ENCODE data around the gene NANOS3. TPM values are rescaled to one million over a fixed set of nuclear protein-coding genes. Genes with fewer than 3 reads are reported as not detected.

The NANOS3 gene
- total RNA-seq: 1.2 TPM

DNA sequence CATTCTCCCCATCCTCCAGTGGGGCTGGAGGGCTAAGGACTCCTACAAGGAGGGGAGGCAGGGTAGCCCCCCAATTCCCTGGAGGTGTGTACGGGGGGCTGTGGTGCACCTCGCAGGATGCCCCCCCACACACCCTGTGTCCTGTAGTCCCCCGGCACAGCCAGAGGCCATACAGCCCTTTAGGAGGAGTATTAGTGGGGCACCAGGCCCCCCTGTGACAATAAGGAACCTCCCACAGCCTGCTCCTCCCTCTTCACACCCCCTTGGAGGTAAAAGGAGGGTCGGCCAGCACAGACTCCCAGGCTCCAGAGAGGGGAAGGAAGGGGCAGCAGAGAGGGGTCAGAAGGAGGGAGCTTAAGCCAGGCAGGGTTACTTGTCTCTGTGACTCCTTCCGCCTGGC lies at the start of gene NANOS3:
NANOS3 (plus strand) TSS at position 301 of the 400 bp plus-strand sequence. CDS start 115 bp downstream, outside the sequence.

DNA sequence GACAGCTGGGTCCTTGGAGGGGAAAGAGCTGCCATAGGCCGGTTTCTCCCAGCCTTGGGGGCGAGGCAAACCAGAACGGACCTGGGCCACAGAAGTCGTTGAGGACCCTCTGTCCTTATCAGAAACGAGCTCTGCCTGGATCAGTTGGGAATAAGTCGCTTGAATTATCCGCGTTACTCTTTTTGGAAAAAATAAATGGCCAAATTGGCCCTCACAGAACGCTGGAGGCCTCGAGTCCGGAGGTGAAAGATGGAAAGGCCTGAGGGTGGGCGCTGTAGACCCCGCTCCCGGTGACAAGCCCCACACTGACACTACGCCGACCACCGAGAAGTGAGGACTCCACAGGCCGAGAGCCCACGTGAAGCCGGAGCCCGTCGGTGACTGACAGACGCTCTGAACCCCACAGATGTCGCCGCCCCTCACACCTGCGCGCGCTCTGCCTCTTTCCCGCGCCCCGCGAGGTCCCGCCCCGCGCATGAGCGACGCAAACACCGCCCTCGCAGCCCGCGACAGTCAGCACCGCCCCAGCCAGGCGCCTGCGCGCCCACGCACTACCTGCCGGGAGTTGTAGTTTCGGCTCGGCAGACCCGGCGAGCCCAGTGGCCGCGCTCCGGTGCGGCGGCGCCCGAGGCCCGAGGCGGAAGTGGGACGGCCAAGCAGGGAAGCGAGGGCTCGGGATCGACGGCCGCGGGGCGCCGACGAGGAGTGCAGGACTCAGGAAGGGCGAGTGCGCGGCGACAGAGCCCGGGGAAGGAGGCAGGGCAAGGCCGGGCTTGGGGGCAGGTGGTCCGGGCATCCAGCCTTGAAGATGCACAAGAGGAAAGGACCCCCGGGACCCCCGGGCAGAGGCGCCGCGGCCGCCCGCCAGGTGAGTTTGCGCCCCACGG lies 28.9 kb downstream of the NANOS3 start, which contains the start of the genes BRME1 and CC2D1A:
BRME1 (minus strand) TSS at position 484 of the 887 bp plus-strand sequence. CDS start 1,225 bp downstream, outside the sequence.
CC2D1A (plus strand) TSS at position 568 of the 887 bp plus-strand sequence; CDS start at position 809, 241 bp downstream.

Small RNA genes lying within 50 kb of the gene (small RNA-seq; reads per million reads assigned to genes)
- gene MIR181C (1,302 reads per million, percentile 99 among the genes with 10 or more reads in this experiment), gene MIR181D (190 reads per million, percentile 97 among the genes with 10 or more reads in this experiment)

Other genes starting within 250 kb of the NANOS3 start
- gene MRI1, start 112.6 kb upstream of the NANOS3 start, total RNA-seq: 15.5 TPM
- gene C19orf53, start 102.7 kb upstream of the NANOS3 start, total RNA-seq: 29.3 TPM
- 5.3 TPM for gene ZSWIM4, start 81.7 kb upstream of the NANOS3 start, total RNA-seq
- gene BRME1, start 29.0 kb downstream of the NANOS3 start, total RNA-seq: 11.1 TPM
- gene CC2D1A, start 29.1 kb downstream of the NANOS3 start, total RNA-seq: 16.8 TPM
- 1.6 TPM for gene PODNL1, start 61.3 kb downstream of the NANOS3 start, total RNA-seq
- gene DCAF15, start 75.4 kb downstream of the NANOS3 start, total RNA-seq: 10.6 TPM
- 4.2 TPM for gene RFX1, start 129.2 kb downstream of the NANOS3 start, total RNA-seq
- gene RLN3, start 151.0 kb downstream of the NANOS3 start, total RNA-seq: not detected
- 3.9 TPM for gene IL27RA, start 154.6 kb downstream of the NANOS3 start, total RNA-seq
- 6.0 TPM for gene PALM3, start 184.9 kb downstream of the NANOS3 start, total RNA-seq
- 1.8 TPM for gene MISP3, start 195.7 kb downstream of the NANOS3 start, total RNA-seq
- gene C19orf67, start 208.6 kb downstream of the NANOS3 start, total RNA-seq: not detected
- 26.1 TPM for gene SAMD1, start 213.6 kb downstream of the NANOS3 start, total RNA-seq
- gene PRKACA, start 240.6 kb downstream of the NANOS3 start, total RNA-seq: 60.7 TPM